OCI-LY1 (cell line): ENCODE measurements around the gene ACTN2.

ENCODE experiments used
- H2AFZ ChIP-seq: fragments of 200-600 bp; sonication (generic), shearing (Covaris generic); 2 replicates; pipeline ENCODE4 v1.6.0; 2014; ENCODE audit warnings: antibody characterized with exemption, mild to moderate bottlenecking, low read length
- H3F3A ChIP-seq: fragments of 200-600 bp; sonication (generic), shearing (Covaris generic); 2 replicates; pipeline ENCODE4 v1.6.0; 2014; ENCODE audit warnings: mild to moderate bottlenecking, antibody characterized with exemption, low read length, moderate library complexity; ENCODE audit not compliant: insufficient read depth
- H3K27ac ChIP-seq: fragments of 200-600 bp; sonication (generic); 2 replicates; pipeline ENCODE4 v1.5.1; 2014; ENCODE audit warnings: low read length, mixed run types, mild to moderate bottlenecking, low read depth; ENCODE audit not compliant: poor library complexity, severe bottlenecking
- H3K27me3 ChIP-seq: fragments of 200-600 bp; sonication (generic); 2 replicates; pipeline ENCODE4 v1.6.0; 2014; ENCODE audit warnings: antibody characterized with exemption, mild to moderate bottlenecking, low read length, moderate library complexity; ENCODE audit not compliant: insufficient read depth
- H3K36me3 ChIP-seq: fragments of 200-600 bp; sonication (generic); 2 replicates; pipeline ENCODE4 v1.6.1; 2014; ENCODE audit warnings: mild to moderate bottlenecking, antibody characterized with exemption, low read length, moderate library complexity, mixed read lengths; ENCODE audit not compliant: insufficient read depth
- H3K4me1 ChIP-seq: fragments of 200-600 bp; sonication (generic); 2 replicates; pipeline ENCODE4 v1.5.1; 2014; ENCODE audit warnings: mild to moderate bottlenecking, low read length, moderate library complexity; ENCODE audit not compliant: insufficient read depth, severe bottlenecking
- H3K4me2 ChIP-seq: fragments of 200-600 bp; sonication (generic), shearing (Covaris generic); 2 replicates; pipeline ENCODE4 v1.6.1; 2014; ENCODE audit warnings: low read length
- H3K4me3 ChIP-seq: fragments of 200-600 bp; sonication (generic); 2 replicates; pipeline ENCODE4 v1.5.1; 2014; ENCODE audit warnings: low read length, low read depth, mild to moderate bottlenecking, mixed read lengths; ENCODE audit not compliant: poor library complexity, severe bottlenecking
- H3K79me2 ChIP-seq: fragments of 200-600 bp; shearing (Covaris generic); 2 replicates; pipeline ENCODE4 v1.6.1; 2016; ENCODE audit warnings: mixed run types, low read length, mixed read lengths; ENCODE audit not compliant: insufficient read depth
- H3K9ac ChIP-seq: fragments of 200-600 bp; sonication (generic), shearing (Covaris generic); 2 replicates; pipeline ENCODE4 v1.6.1; 2014; ENCODE audit warnings: mild to moderate bottlenecking, low read length, mixed read lengths
- H3K9me2 ChIP-seq: fragments of 200-600 bp; sonication (generic), shearing (Covaris generic); 2 replicates; pipeline ENCODE4 v1.6.1; 2014; ENCODE audit warnings: low read depth, mild to moderate bottlenecking, low read length, mixed read lengths
- H3K9me3 ChIP-seq: fragments of 200-600 bp; shearing (Covaris generic); 2 replicates; pipeline ENCODE4 v1.6.1; 2014; ENCODE audit warnings: low read length, mixed read lengths
- H4K20me1 ChIP-seq: fragments of 200-600 bp; sonication (generic), shearing (Covaris generic); 2 replicates; pipeline ENCODE4 v1.6.0; 2016; ENCODE audit warnings: mild to moderate bottlenecking, low read length; ENCODE audit not compliant: insufficient read depth
- EZH2 ChIP-seq: fragments of 200-600 bp; sonication (generic), shearing (Covaris generic); IDR thresholded peaks from 2 replicates; pipeline ENCODE4 v1.8.0; 2017; ENCODE audit warnings: borderline replicate concordance, mixed run types, mild to moderate bottlenecking, antibody characterized with exemption, low read length, moderate library complexity, mixed read lengths
- TF ChIP-seq, protein P1 (sequence below): fragments of 200-600 bp; sonication (generic), shearing (Covaris generic); IDR thresholded peaks from 2 replicates; pipeline ENCODE4 v1.5.1; 2017; ENCODE audit warnings: mild to moderate bottlenecking, antibody characterized with exemption, low read length, moderate library complexity, mixed read lengths

The ACTN2 gene

GRCh38 chr1:236717811-236718210 is 31.5 kb downstream of the ACTN2 start:
- Histone ChIP-seq H3K4me1 (no peaks in the 10 kb centered on the region), H3K9ac (no peak overlapping the region), H4K20me1 (no peaks in the 10 kb centered on the region), H3K4me2 (no peak overlapping the region), H3K9me2 (no peaks in the 10 kb centered on the region), H2AFZ (no peak overlapping the region), H3K36me3 (no peaks in the 10 kb centered on the region), H3K79me2 (no peaks in the 10 kb centered on the region), H3K9me3 (no peaks in the 10 kb centered on the region), H3K27ac (no peak overlapping the region), H3K4me3 (no peak overlapping the region), H3F3A (no peaks in the 10 kb centered on the region), H3K27me3 (no peaks in the 10 kb centered on the region)
- TF ChIP-seq, protein P1, sequence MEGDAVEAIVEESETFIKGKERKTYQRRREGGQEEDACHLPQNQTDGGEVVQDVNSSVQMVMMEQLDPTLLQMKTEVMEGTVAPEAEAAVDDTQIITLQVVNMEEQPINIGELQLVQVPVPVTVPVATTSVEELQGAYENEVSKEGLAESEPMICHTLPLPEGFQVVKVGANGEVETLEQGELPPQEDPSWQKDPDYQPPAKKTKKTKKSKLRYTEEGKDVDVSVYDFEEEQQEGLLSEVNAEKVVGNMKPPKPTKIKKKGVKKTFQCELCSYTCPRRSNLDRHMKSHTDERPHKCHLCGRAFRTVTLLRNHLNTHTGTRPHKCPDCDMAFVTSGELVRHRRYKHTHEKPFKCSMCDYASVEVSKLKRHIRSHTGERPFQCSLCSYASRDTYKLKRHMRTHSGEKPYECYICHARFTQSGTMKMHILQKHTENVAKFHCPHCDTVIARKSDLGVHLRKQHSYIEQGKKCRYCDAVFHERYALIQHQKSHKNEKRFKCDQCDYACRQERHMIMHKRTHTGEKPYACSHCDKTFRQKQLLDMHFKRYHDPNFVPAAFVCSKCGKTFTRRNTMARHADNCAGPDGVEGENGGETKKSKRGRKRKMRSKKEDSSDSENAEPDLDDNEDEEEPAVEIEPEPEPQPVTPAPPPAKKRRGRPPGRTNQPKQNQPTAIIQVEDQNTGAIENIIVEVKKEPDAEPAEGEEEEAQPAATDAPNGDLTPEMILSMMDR, result no peak
- no peak for TF ChIP-seq EZH2

GRCh38 chr1:236718328-236718727 is 32.0 kb downstream of the ACTN2 start:
- Histone ChIP-seq H3K9me3 (no peaks in the 10 kb centered on the region), H3K36me3 (no peaks in the 10 kb centered on the region), H3K4me3 (no peak overlapping the region)

GRCh38 chr1:236720206-236720605 is 33.9 kb downstream of the ACTN2 start:
- no peaks in the 10 kb centered on the region for H3F3A ChIP-seq
- no peaks in the 10 kb centered on the region for H3K9me2 ChIP-seq
- no peaks in the 10 kb centered on the region for H4K20me1 ChIP-seq
- no peak overlapping the region for H3K4me2 ChIP-seq
- no peak overlapping the region for H3K4me3 ChIP-seq
- peaks cover 7% of the 10 kb centered on the region; the same call in 1 of the 2 replicates for H3K27me3 ChIP-seq
- H2AFZ ChIP-seq, result no peak overlapping the region
- no peaks in the 10 kb centered on the region for H3K79me2 ChIP-seq
- H3K9me3 ChIP-seq, result no peaks in the 10 kb centered on the region
- TF ChIP-seq, protein P1, result no peak
- TF ChIP-seq EZH2, result no peak
- H3K4me1 ChIP-seq, result no peaks in the 10 kb centered on the region
- H3K27ac ChIP-seq, result no peak overlapping the region
- H3K36me3 ChIP-seq, result no peaks in the 10 kb centered on the region
- H3K9ac ChIP-seq, result no peak overlapping the region

More at GRCh38 chr1:236718328-236718727, 32.0 kb downstream of the ACTN2 start:
- Histone ChIP-seq H3K27ac (no peak overlapping the region), H3K4me1 (no peaks in the 10 kb centered on the region), H3K4me2 (no peak overlapping the region), H3F3A (no peaks in the 10 kb centered on the region), H3K27me3 (no peaks in the 10 kb centered on the region), H4K20me1 (no peaks in the 10 kb centered on the region), H3K9me2 (no peaks in the 10 kb centered on the region), H2AFZ (no peak overlapping the region), H3K9ac (no peak overlapping the region), H3K79me2 (no peaks in the 10 kb centered on the region)
- TF ChIP-seq EZH2, result no peak
- TF ChIP-seq, protein P1, result no peak
